HCT116 (cell line): ENCODE measurements around the gene HSPG2. TPM values are rescaled to one million over a fixed set of nuclear protein-coding genes. Genes with fewer than 3 reads are reported as not detected.

ENCODE experiments used
- ATAC-seq: fragments of 200-7000 bp; cut with Tn5 transposase; 2 replicates; pipeline ENCODE4 v1.9.1; 2020; ENCODE audit warnings: mild to moderate bottlenecking, moderate library complexity
- BruUV-seq: library from RNA; stranded (reverse); fragments of 400-500 nt; replicated peaks from 2 replicates; lab custom pipeline; 2021; lab: Mats Ljungman, UMichigan
- CTCF ChIA-PET: fragments of 300-600 bp; sonication (Branson Sonifier 250); formaldehyde crosslinking; loops from one replicate; lab custom pipeline; 2021; ENCODE audit warnings: antibody characterized with exemption; lab: Charles Lee
- POLR2A ChIA-PET: fragments of 300-600, 350-600 bp; sonication (Branson Sonifier 250); formaldehyde crosslinking; loops from one replicate; lab custom pipeline; 2021; ENCODE audit warnings: antibody characterized with exemption; lab: Charles Lee
- RAD21 ChIA-PET, 2 experiments: fragments of 300-600 bp; sonication (Branson Sonifier 250); formaldehyde crosslinking; loops; one replicate each; lab custom pipeline; 2023; ENCODE audit warnings: low total read pairs in 2 of 2; ENCODE audit not compliant: uncharacterized antibody in 2 of 2, unreplicated experiment in 2 of 2, low non-redundant PET in 1 of 2; lab: Charles Lee
- DNase-seq: peaks from one replicate; pipeline ENCODE4 v3.0.0-alpha.2; 2010; ENCODE audit warnings: low read depth, low spot score
- H2AFZ ChIP-seq: fragments of 200-600 bp; shearing (Covaris generic), sonication (generic); 2 replicates; pipeline ENCODE4 v1.6.1; 2017; ENCODE audit warnings: low read depth, mixed run types, mixed read lengths, antibody characterized with exemption, low read length; ENCODE audit not compliant: poor library complexity, severe bottlenecking
- H3K27ac ChIP-seq: 2 replicates; pipeline ENCODE4 v1.5.1; 2012; ENCODE audit warnings: low read depth, low read length
- H3K27me3 ChIP-seq: fragments of 200-600 bp; sonication (generic); 2 replicates; pipeline ENCODE4 v1.6.1; 2016; ENCODE audit warnings: mixed run types, low read length, mixed read lengths; ENCODE audit not compliant: insufficient read depth
- H3K36me3 ChIP-seq, 2 experiments: fragments of 200-500 bp in 1 of 2; fragments of 200-600 bp in 1 of 2; sonication (Bioruptor generic) in 1 of 2; sonication (generic) in 1 of 2; 2 replicates each; pipeline versions ENCODE4 v1.5.1 to v1.6.1; 2014 to 2016; ENCODE audit warnings: low read length in 2 of 2, inconsistent platforms in 1 of 2, mixed read lengths in 1 of 2, mixed run types in 1 of 2; ENCODE audit not compliant: insufficient read depth in 2 of 2, control insufficient read depth in 1 of 2
- H3K4me1 ChIP-seq, 2 experiments: fragments of 200-600 bp in 1 of 2; sonication (generic) in 1 of 2; 2 replicates each; pipeline versions ENCODE4 v1.5.1 to v1.6.1; 2012 to 2017; ENCODE audit warnings: low read length in 2 of 2, inconsistent platforms in 1 of 2, mild to moderate bottlenecking in 1 of 2, mixed read lengths in 1 of 2, mixed run types in 1 of 2, moderate library complexity in 1 of 2; ENCODE audit not compliant: insufficient read depth in 2 of 2, control insufficient read depth in 1 of 2
- H3K4me2 ChIP-seq: fragments of 200-600 bp; sonication (generic); 2 replicates; pipeline ENCODE4 v1.6.1; 2017; ENCODE audit warnings: mixed run types, low read length, mixed read lengths
- H3K4me3 ChIP-seq, 2 experiments: fragments of 200-600 bp in 1 of 2; sonication (generic) in 1 of 2; replicated peaks in 1 of 2; 2 replicates each; pipeline ENCODE4 v1.5.1; 2011 to 2016; ENCODE audit warnings: low read length in 2 of 2, control low read depth in 1 of 2, low read depth in 1 of 2, mild to moderate bottlenecking in 1 of 2, mixed read lengths in 1 of 2, mixed run types in 1 of 2
- H3K79me2 ChIP-seq: fragments of 200-600 bp; sonication (generic); 2 replicates; pipeline ENCODE4 v1.6.1; 2017; ENCODE audit warnings: mild to moderate bottlenecking, mixed run types, low read length, moderate library complexity, mixed read lengths; ENCODE audit not compliant: insufficient read depth
- H3K9ac ChIP-seq: fragments of 200-600 bp; sonication (generic); 2 replicates; pipeline ENCODE4 v1.6.1; 2016; ENCODE audit warnings: low read length, mixed read lengths
- H3K9me2 ChIP-seq: fragments of 200-600 bp; sonication (generic), shearing (Covaris generic); 2 replicates; pipeline ENCODE4 v1.6.1; 2017; ENCODE audit warnings: mixed run types, mild to moderate bottlenecking, moderate library complexity; ENCODE audit not compliant: insufficient read depth
- H3K9me3 ChIP-seq, 2 experiments: fragments of 200-500 bp in 1 of 2; fragments of 200-600 bp in 1 of 2; sonication (Bioruptor generic) in 1 of 2; sonication (generic) in 1 of 2; 2 replicates each; pipeline ENCODE4 v1.6.1; 2014 to 2017; ENCODE audit warnings: low read length in 2 of 2, mixed read lengths in 2 of 2, inconsistent platforms in 1 of 2, low read depth in 1 of 2, mild to moderate bottlenecking in 1 of 2, mixed run types in 1 of 2, moderate library complexity in 1 of 2; ENCODE audit not compliant: control insufficient read depth in 1 of 2, insufficient read depth in 1 of 2
- H4K20me1 ChIP-seq: fragments of 200-600 bp; sonication (generic), shearing (Covaris generic); 2 replicates; pipeline ENCODE4 v1.6.1; 2017; ENCODE audit warnings: mixed run types, mild to moderate bottlenecking, moderate library complexity; ENCODE audit not compliant: insufficient read depth
- ATF3 ChIP-seq: IDR thresholded peaks from 2 replicates; pipeline ENCODE4 v1.6.1; 2012
- CBX3 ChIP-seq: IDR thresholded peaks from 2 replicates; pipeline ENCODE4 v1.6.1; 2012; ENCODE audit warnings: low read depth
- EGR1 ChIP-seq: IDR thresholded peaks from 2 replicates; pipeline ENCODE4 v1.6.1; 2012; ENCODE audit warnings: low read depth
- ELF1 ChIP-seq: IDR thresholded peaks from 2 replicates; pipeline ENCODE4 v1.6.1; 2012; ENCODE audit warnings: low read depth, borderline replicate concordance
- EZH2 ChIP-seq: fragments of 200-600 bp; sonication (generic); IDR thresholded peaks from 2 replicates; pipeline ENCODE4 v1.6.1; 2017; ENCODE audit warnings: antibody characterized with exemption, mixed run types
- EZH2phosphoT487 ChIP-seq: fragments of 200-600 bp; IDR thresholded peaks from 2 replicates; pipeline ENCODE4 v1.6.1; 2018; ENCODE audit warnings: antibody characterized with exemption, borderline replicate concordance
- FOSL1 ChIP-seq: IDR thresholded peaks from 2 replicates; pipeline ENCODE4 v1.6.1; 2012; ENCODE audit warnings: low read depth
- JUND ChIP-seq: IDR thresholded peaks from 2 replicates; pipeline ENCODE4 v1.6.1; 2012
- MAX ChIP-seq: IDR thresholded peaks from 2 replicates; pipeline ENCODE4 v1.6.1; 2012
- POLR2A ChIP-seq: IDR thresholded peaks from 2 replicates; pipeline ENCODE4 v1.7.0; 2011; ENCODE audit warnings: borderline replicate concordance; ENCODE audit not compliant: insufficient read depth, insufficient read length; ENCODE audit errors: extremely low read depth
- POLR2AphosphoS5 ChIP-seq: IDR thresholded peaks from 2 replicates; pipeline ENCODE4 v1.6.1; 2011; ENCODE audit warnings: mild to moderate bottlenecking, low read depth, low read length, moderate library complexity
- RAD21 ChIP-seq: IDR thresholded peaks from 2 replicates; pipeline ENCODE4 v1.6.1; 2012; ENCODE audit warnings: low read depth, mild to moderate bottlenecking
- SIN3A ChIP-seq: IDR thresholded peaks from 2 replicates; pipeline ENCODE4 v1.6.1; 2012; ENCODE audit warnings: low read depth
- SP1 ChIP-seq: IDR thresholded peaks from 2 replicates; pipeline ENCODE4 v1.6.1; 2012; ENCODE audit warnings: low read depth
- TCF7L2 ChIP-seq: IDR thresholded peaks from 2 replicates; pipeline ENCODE4 v1.7.0; 2011; ENCODE audit warnings: borderline replicate concordance, inconsistent platforms; ENCODE audit not compliant: insufficient read depth, insufficient read length; ENCODE audit errors: extremely low read depth
- YY1 ChIP-seq: IDR thresholded peaks from 2 replicates; pipeline ENCODE4 v1.6.1; 2011; ENCODE audit warnings: low read length, low read depth, moderate library complexity, mild to moderate bottlenecking; ENCODE audit not compliant: insufficient replicate concordance; ENCODE audit errors: extremely low read depth
- ZFX ChIP-seq: fragments of 450-650 bp; IDR thresholded peaks from 2 replicates; pipeline ENCODE4 v1.6.1; 2017
- intact Hi-C: fragments of 100-400 bp; cut with micrococcal nuclease; formaldehyde crosslinking; loops from 2 replicates; pipeline ENCODE4 v1.10.0; 2022
- total RNA-seq: library from RNA; stranded (reverse); gene quantifications from one replicate; pipeline ENCODE4 v1.2.1, GENCODE V29; 2021; ENCODE audit not compliant: unreplicated experiment
- TF ChIP-seq, protein P1 (sequence below): IDR thresholded peaks from 2 replicates; pipeline ENCODE4 v1.6.1; 2011; ENCODE audit warnings: mild to moderate bottlenecking, low read length, moderate library complexity; ENCODE audit not compliant: insufficient replicate concordance; ENCODE audit errors: extremely low read depth

HSPG2 gene
- total RNA-seq, 1 experiment from 2014 or later: 55.7 TPM

GRCh38 chr1:21793104-21793503 is 144.0 kb downstream of the HSPG2 start:
- no TSS peak for BruUV-seq
- intact Hi-C loops: no loop called here
- peaks cover 0 to 7% of the 10 kb centered on the region in 2 experiments; a peak in 1 of 4 replicates for H3K9me3 ChIP-seq
- H3K27me3 ChIP-seq: no peaks in the 10 kb centered on the region
- POLR2A ChIA-PET: no interaction called here
- TF ChIP-seq RAD21 (no peak), FOSL1 (no peak), POLR2A (no peak), POLR2AphosphoS5 (no peak)
- TF ChIP-seq, protein P1, sequence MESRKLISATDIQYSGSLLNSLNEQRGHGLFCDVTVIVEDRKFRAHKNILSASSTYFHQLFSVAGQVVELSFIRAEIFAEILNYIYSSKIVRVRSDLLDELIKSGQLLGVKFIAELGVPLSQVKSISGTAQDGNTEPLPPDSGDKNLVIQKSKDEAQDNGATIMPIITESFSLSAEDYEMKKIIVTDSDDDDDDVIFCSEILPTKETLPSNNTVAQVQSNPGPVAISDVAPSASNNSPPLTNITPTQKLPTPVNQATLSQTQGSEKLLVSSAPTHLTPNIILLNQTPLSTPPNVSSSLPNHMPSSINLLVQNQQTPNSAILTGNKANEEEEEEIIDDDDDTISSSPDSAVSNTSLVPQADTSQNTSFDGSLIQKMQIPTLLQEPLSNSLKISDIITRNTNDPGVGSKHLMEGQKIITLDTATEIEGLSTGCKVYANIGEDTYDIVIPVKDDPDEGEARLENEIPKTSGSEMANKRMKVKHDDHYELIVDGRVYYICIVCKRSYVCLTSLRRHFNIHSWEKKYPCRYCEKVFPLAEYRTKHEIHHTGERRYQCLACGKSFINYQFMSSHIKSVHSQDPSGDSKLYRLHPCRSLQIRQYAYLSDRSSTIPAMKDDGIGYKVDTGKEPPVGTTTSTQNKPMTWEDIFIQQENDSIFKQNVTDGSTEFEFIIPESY: no peak
- H3K79me2 ChIP-seq: no peaks in the 10 kb centered on the region
- no peak overlapping the region for H3K27ac ChIP-seq
- no peaks in the 10 kb centered on the region for H4K20me1 ChIP-seq
- RAD21 ChIA-PET: no interaction called here
- no peak overlapping the region for H2AFZ ChIP-seq
- no peak overlapping the region for H3K9ac ChIP-seq
- H3K36me3 ChIP-seq: no peaks in the 10 kb centered on the region
- H3K4me2 ChIP-seq: no peak overlapping the region
- CTCF ChIA-PET: no interaction called here
- H3K9me2 ChIP-seq: no peaks in the 10 kb centered on the region
- H3K4me3 ChIP-seq: no peak overlapping the region
- ATAC-seq (no peak), DNase-seq (no peak)
- H3K4me1 ChIP-seq: peaks cover 0 to 6% of the 10 kb centered on the region in 2 experiments; a peak in 1 of 4 replicates

- Histone ChIP-seq H3K79me2 (peaks cover 11% of the 10 kb centered on the region), H4K20me1 (no peaks in the 10 kb centered on the region), H3K9me3 (no peaks in the 10 kb centered on the region), H3K9ac (no peak overlapping the region), H3K9me2 (no peaks in the 10 kb centered on the region), H2AFZ (no peak overlapping the region), H3K4me1 (peaks cover 2 to 23% of the 10 kb centered on the region in 2 experiments; a peak in 3 of 4 replicates), H3K36me3 (no peaks in the 10 kb centered on the region), H3K27me3 (no peaks in the 10 kb centered on the region), H3K4me3 (no peak overlapping the region), H3K4me2 (no peak overlapping the region), H3K27ac (no peak overlapping the region)
- ChIA-PET CTCF (no interaction called here), POLR2A (no interaction called here), RAD21 (no interaction called here)
- ATAC-seq (no peak), DNase-seq (no peak)
- intact Hi-C loops: no loop called here
- no TSS peak for BruUV-seq
- TF ChIP-seq YY1: no peak
- TF ChIP-seq ATF3: no peak
- TF ChIP-seq JUND: no peak
- TF ChIP-seq EGR1: no peak
- TF ChIP-seq ZFX: no peak
- TF ChIP-seq, protein P1: no peak
- TF ChIP-seq MAX: no peak
- no peak for TF ChIP-seq EZH2phosphoT487
- TF ChIP-seq EZH2: no peak
- no peak for TF ChIP-seq ELF1
- TF ChIP-seq CBX3: no peak
- TF ChIP-seq SIN3A: no peak
- TF ChIP-seq SP1: no peak
- no peak for TF ChIP-seq RAD21
- TF ChIP-seq POLR2A: no peak
- no peak for TF ChIP-seq TCF7L2
These were observed 150.5 kb downstream of the HSPG2 start for GRCh38 chr1:21786640-21787039.
